ENCODE data around the gene DHX32.

DHX32 gene

DNA sequence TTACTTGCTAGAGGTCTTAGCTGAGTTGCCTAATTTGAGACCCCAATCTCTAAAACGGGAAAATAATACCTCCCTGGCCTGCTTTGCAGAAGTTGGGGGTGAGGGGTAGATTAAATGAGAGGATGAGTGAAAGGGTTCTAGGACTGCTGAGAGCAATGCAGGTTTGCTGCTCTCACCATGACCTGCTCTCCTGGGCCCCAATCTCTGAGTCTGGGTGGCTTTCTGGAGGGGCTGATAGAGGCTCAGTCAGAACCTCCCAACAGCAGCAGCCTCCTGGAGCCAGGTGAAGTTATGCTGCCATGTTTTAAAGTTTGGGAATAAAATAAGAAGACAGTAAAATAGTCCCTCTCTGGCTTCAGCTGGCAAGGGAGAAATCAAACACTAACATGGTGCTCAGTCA, 65.3 kb downstream of the DHX32 start:
- DNase-seq (ENCODE audit: low read depth in 2 of 2, low spot score in 1 of 2), result no peak

DNA sequence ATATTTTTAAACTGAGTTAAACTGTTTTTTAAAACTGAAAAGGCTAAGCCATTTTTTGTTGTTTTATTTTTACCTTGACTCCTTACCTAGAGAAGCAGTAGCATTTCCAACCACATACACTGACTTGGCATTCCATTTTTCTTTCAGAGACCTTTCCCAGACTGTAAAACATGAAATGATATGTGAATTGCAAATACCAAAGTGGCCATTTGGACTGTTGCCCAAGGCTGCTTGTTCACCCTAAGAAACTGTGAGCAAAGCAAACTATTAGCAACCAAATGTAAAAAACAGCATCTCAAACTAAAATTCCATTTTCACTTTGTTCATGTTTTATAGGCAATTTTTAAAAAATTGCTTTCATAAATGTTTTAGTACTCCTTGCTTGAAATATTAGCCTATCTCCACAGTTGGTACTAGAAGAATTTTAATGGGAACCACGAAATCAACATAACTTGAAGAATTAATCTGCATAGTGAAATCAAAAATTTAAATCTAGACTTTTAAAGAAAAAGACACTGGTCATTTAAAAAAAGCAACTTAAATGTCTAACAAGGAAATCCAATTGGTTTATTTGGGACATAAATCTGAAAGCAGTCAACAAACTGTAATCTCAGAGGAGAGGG, 68.9 kb downstream of the DHX32 start:
- DNase-seq (ENCODE audit: low read depth in 2 of 2, low spot score in 1 of 2), result no peak

DNA sequence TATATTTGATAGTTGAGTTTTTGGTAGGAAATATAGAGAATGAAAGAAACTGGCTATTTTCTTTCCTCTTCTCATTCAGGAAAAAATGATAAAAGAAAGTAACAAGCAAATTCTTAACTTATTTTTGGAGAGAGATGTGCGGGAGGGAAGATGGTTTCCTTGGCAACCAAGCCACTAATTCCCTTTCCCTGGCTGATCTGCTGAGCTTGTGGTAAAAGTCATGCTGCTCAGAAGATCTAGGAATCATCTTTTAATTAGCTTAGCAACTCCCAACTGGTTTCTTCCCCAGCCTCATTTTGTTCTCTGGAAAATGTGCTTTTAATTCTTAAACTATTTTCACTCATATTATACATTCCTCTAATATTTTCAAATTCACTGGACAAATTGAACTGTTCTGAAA, 69.8 kb downstream of the DHX32 start:
- DNase-seq (ENCODE audit: low read depth in 2 of 2, low spot score in 1 of 2), result no peak

DNA sequence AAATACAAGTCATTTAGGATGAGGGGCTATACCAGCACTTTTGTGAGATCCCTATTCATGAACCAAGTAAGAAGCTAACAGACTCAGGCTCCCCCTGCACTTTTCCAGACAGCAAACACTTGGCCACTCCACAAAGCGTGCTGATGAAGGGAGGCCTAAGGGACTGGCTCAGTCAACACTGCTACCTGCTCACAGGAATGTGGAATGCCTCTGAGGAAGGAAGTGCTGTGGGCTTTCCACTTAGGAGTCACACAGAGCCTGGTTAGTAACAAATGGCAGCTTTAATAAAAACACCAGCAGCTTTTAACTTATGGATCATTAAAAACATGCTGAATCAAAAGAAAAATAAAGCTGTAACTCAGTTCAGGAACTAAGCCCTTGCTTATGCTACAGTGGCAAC, 73.0 kb downstream of the DHX32 start:
- DNase-seq (ENCODE audit: low read depth in 2 of 2, low spot score in 1 of 2), result no peak

DNA sequence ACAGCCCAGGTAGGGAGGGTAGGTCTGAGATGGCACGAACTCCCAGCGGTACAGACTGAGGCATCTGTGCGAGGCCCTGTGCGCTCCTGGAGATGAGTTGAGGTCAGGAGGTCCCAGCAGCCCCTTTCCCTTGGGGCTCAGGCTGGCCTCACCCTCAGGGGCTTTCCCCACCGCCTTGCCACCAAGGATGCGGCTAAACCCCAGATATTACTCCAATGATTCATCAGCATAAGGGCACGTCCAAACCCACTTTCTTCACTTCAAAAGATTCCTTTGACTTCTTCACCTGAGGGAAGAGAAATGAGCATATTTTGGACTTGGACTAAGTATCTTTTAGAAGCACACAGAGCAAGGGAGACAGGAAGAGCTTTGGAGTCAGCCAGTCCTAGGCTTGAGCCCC, 78.4 kb downstream of the DHX32 start:
- no peak for DNase-seq (ENCODE audit: low read depth in 2 of 2, low spot score in 1 of 2)

DNA sequence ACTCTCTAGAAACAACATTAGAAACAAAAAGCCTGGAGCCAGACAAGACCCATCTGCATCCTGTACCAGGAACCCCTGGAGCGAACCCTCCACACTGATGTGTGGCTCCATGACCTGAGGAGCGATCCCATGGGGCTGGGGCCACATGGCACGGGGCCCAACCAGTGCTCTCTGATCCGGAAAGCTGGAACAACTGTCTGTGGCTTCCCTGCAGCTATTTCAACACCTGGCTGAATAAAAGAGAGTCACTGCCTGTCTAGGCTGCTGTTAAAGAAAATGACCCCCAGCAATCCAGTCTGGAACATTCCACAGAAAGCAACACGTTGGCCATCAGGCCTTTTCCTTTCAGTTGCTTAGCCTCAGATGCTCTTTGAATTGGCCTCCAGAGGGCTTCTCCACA, 79.0 kb downstream of the DHX32 start:
- DNase-seq (ENCODE audit: low read depth in 2 of 2, low spot score in 1 of 2), result no peak

DNA sequence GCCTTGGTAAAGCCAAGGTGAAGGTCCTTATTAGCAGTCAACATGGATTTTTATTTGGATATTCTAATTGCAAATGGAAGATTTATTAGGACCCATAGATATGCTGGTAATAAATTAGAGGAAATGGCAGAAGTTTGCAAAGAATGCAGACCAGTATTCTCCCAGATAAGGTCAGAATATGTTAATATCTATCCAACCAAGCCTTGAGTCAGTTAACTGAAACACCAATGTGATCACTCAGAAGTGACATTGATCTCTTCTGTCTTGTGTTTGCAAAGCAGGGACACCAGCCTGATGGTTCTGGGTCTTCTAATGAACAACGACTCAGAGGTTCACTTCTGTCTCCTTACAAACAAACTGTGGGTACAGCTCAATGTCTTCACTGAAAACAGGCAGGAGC, 79.5 kb downstream of the DHX32 start:
- no peak for DNase-seq (ENCODE audit: low read depth in 2 of 2, low spot score in 1 of 2)

DNA sequence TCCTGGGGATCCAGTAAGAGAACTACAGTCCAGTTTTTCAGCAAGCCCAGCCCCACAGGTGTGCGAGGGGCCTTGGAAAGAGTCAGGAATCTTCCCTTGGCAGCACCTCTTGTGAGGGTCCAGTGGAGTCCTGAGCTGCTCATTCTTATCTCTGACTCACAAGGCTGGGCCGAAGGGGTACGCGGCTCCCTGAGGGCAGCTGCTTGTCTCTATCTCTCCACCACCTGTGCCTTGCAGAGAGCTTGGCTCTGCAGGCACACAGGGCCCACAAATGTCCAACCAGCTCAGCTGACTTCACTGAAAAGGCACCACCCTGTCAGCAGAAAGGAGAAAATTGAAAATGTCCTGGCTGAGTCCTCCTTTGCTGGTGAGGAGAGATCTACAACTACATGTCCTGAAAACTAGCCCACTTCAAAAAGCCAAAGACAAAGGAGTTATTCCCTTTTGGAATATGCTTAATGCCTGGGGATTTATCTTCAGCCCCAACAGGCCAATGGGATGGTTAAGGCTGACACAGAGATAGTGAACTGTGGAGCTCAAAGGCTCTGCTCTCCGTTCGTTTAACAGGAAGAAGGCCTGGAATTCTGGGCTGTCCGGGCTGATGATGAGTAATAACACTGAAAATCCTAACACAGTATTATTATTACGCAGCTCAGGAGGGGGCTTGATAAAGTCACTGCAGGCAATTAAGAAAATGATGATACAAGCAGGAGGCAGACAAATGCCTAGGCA, 81.5 kb downstream of the DHX32 start:
- no peak for DNase-seq (ENCODE audit: low read depth in 2 of 2, low spot score in 1 of 2)

DNA sequence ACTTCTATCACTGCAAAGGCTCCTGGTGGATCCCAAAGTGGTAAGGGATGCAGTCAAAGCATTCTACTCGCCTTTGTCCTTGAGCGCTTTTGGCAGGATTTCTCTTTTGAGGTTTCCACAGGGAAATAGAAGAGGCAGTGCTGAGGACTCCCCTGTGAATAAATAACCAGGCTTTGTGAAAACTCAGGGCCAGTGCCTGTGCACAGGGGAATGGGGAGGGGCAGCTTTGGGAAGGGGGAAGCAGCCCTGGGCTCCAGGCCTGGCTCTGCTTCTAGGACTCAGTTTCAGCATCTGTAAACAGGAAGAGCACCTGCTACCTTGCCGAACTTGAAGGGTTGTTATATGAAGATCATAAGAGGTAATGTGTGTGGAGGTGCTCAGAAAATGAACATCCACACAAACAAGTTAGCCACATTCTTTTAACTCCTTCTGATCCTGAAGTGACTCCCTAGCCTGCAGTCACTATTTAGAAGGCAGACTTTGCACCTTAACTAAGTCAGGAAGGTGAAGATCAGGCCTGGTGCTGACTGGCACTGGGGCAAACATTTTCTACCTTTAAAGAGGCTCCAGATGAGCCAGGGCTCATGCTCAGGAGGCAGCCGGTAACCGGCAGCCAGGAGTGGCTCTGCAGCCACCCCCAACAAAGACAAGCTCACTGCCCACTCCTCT, 83.0 kb downstream of the DHX32 start:
- no peak for DNase-seq (ENCODE audit: low read depth in 2 of 2, low spot score in 1 of 2)

DNA sequence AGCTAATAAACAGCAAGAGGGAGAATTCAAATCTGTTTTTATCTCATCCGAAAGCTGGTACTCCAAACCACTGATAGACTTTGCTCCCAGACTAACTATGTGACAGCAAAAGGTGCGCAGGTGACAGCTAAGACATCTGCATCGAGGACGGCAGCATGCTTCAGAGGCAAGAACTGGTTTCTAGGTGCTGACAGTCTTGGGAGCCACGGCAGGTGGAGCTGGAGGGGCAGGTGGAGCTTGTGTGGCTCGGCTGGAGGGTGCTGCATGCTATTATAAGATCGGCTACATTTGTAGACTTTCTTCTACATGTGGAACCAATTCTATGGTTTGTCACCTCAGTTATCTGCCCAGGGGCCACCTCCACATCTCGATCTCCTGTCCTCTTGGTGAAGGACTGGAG, 83.7 kb downstream of the DHX32 start:
- DNase-seq (ENCODE audit: low read depth in 2 of 2, low spot score in 1 of 2), result no peak

DNA sequence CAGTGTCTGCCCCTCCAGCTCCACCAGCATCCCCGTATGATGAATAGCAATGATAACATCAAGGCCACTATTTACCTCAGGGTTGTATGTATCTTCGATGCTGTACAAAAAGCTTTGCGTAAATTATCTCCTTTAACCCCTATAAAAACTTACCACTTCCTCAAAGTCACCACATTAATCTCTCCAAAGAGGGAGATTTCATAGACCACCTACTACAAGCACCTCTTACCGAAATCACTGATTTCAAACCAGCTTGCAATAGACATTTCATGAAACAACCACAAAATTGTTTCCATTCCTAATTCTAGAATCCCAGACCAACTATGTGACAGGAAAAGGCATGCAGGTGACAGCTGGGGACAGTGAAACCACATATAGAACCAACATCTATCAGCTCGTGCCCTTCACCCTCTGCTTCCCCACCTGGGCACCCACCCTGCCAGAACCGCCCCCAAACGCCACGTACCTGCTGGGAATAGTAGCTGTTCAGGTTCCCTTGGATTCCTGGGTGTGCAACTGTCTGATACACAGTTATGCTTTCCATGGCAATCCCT, 85.4 kb downstream of the DHX32 start:
- DNase-seq (ENCODE audit: low read depth in 2 of 2, low spot score in 1 of 2), result no peak

DNA sequence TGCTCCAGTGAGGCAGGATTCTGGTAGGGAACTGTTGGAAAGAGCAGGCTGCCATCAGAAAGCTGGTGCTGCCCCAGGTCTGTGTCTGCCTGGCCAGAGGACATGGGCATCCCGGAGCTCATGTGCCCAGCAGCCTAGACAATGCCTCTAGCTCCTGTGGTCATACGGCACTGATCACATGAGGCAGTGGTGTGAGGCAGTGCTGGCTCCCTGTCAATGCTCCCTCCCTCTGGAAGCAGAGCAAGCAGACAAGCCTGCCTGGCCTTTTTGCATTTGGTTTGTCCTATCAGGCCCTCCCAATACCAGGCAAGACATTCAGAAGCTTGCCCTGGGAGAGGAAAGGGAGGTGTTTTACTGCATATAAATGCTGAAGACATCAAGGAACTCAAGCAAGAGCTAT, 86.0 kb downstream of the DHX32 start:
- DNase-seq (ENCODE audit: low read depth in 2 of 2, low spot score in 1 of 2), result no peak

DNA sequence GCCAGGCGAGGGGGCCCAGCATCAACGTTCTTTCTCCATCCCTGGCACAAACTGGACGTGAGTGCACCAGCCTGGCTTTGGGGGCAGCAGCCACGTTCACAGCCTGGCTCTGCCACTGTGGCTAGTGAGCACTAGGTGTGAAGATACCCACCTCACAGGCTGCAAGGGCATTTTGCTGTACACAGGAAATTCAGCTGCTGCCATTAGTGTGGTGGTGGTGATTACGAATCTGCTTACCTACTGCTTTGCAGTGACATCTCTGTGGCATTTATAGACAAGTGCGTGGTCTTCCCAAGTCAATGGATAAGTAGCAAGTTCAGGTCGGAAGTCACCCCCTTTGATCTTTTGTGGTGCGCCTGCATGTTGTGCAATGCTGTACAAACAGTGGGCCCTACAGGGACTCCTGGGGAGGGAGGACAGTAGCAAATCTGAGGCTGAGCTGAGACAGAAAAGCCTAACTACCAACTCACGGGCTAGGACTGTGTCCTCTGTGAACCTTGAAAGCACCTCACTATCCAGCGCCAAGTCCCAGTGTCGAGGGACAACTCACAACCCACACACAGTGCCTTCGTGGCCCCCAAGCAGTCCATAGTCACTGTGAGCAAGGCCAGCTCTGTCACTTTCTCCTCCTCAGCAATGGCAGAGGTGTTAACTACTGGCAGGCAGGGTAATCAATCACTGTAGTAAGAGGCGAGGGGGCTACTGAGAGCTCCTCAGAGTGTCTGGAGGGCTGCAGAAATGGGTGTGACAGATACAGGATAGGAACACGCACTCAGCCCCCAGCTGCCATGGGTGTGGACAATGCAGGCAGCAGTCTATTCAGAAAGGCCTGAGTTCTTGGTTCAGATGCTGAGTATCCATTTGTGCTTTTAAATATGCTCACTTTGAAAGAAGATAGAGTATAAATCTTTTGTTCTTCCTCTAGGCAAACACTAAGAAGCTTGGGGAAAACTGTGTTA, 88.5 kb downstream of the DHX32 start:
- no peak for DNase-seq (ENCODE audit: low read depth in 2 of 2, low spot score in 1 of 2)

DNA sequence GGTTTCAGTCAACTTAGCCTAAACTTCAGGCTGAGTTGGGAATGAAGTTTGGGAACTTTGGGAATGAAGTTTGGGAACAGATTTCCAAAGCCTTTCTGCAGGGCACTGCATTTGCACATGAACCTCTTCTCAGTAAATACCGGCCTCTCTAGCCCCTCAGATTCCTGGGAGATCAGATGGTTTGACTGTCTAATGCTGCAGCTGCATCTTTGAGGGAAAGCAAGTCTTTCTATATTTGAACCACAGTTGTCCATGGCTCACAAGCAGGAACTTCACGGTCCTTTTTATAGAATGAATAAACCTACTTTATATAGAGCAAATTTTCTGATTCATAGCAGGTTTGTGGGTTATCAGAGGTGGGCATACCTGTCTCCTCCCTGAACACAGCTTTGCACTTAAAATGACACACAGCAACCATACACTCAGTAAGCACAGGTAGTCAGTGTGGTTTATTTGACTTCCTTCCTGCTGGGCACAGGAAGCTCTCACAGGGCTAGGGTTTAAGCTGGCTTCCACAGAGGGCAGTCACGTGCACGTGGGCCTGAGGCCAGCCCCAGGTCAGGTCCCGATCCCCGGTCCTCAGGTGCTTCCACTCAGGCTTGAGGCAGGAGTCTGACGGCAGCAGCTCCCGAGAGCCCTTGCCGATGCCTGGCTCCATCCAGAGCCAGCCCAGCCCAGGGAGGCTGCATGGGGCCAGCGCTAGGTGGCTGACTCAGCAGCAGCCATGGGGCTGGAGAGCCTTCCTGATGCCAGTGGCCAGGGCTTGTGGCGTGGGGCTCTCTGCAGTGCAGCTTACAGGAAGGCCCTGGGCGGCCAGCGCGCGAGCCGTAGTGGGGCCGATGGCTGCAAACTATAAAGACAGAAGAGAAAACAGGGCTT, 92.7 kb downstream of the DHX32 start:
- DNase-seq (ENCODE audit: low read depth in 2 of 2, low spot score in 1 of 2), result no peak
